IPS DF 6.9 (cell line): ENCODE data around the gene SPIN1.

Experiments used
- DNase-seq: peaks from one replicate; pipeline ENCODE4 v3.0.0-alpha.2; 2013; ENCODE audit warnings: low read depth, low spot score
- H3K27ac ChIP-seq: one replicate; pipeline ENCODE4 v1.5.1; 2013; ENCODE audit warnings: low read length, control low read depth
- H3K27me3 ChIP-seq: 2 replicates; pipeline ENCODE4 v1.6.1; 2013; ENCODE audit warnings: mild to moderate bottlenecking, low read length; ENCODE audit not compliant: control insufficient read depth, insufficient read depth
- H3K36me3 ChIP-seq: 2 replicates; pipeline ENCODE4 v1.6.1; 2013; ENCODE audit warnings: low read length; ENCODE audit not compliant: control insufficient read depth, insufficient read depth
- H3K4me1 ChIP-seq: 2 replicates; pipeline ENCODE4 v1.6.1; 2013; ENCODE audit warnings: low read length; ENCODE audit not compliant: control insufficient read depth, insufficient read depth
- H3K4me3 ChIP-seq: 2 replicates; pipeline ENCODE4 v1.5.1; 2013; ENCODE audit warnings: mild to moderate bottlenecking, low read length
- H3K9me3 ChIP-seq: 2 replicates; pipeline ENCODE4 v1.6.1; 2013; ENCODE audit warnings: low read length, inconsistent platforms; ENCODE audit not compliant: control insufficient read depth, insufficient read depth
- WGBS: extraction: QIAGEN DNeasy Blood & Tissue Kit; methylation state at CpG from one replicate; pipeline ENCODE4 v1.1.7; 2013; ENCODE audit warnings: mixed read lengths, missing lambda C conversion rate; ENCODE audit not compliant: insufficient read length, insufficient coverage; 5-methylcytosine and 5-hydroxymethylcytosine counted together

SPIN1 gene

DNA sequence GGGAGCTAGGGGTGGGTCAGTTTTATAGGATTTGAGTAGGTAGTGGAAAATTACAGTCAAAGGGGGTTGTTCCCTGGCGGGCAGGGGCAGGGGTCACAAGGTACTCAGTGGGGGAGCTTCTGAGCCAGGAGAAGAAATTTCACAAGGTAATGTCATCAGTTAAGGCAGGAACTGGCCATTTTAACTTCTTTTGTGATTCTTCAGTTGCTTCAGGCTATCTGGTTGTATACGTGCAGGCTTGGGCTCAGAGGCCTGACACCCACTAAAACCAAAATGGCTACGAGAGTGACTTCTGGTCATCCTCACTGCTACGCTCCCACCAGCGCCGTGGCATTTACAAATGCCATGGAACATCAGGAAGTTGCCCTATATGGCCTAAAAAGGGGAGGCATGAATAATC is 126.0 kb downstream of the SPIN1 start:
- Histone ChIP-seq H3K27me3 (no peaks in the 10 kb centered on the region), H3K27ac (no peak overlapping the region), H3K36me3 (no peaks in the 10 kb centered on the region), H3K4me3 (no peak overlapping the region), H3K9me3 (no peaks in the 10 kb centered on the region; the same call in 1 of the 2 replicates), H3K4me1 (no peaks in the 10 kb centered on the region; the same call in 1 of the 2 replicates)
- no peak for DNase-seq
- no CpG with 5 or more reads among the region's 6 CpGs for WGBS

DNA sequence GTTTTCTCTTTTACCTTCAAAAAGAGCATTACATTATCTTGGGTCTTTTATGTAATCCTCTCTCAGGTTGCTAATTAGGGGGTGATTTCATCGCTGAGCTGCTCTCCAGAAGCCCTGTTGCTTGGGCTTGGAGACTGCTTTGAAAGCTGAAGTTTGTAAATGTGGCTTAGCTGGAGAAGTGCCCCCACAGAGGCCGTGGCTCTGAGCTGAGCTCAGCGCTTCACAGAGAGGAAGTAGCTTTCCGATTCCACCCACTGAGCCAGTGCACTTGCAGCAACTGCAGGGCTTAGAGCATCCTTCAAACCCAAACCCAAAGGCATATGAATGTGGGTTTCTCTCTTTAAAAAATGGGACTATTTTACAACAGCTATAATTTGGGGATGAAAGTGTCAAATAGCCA is 133.1 kb downstream of the SPIN1 start:
- no peak overlapping the region for H3K27ac ChIP-seq

DNA sequence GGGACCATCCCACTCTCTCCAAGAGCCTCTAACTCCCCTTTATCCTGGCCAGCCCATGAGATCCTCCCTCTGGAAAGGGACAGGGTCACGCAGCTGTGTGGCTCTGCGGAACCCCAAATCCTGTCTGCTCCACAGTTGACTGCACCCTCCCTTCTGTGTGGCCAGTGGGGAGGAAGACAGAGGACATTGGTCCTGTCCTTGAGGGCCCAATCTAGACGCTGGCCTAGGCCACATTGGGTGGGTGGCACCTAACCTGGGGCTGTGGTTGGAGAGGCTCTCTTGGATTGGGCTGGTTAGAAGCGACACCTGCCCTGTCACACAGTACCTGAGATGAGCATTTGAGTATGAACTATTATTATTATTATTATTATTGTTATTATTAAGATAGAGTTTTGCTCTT is 134.1 kb downstream of the SPIN1 start:
- Histone ChIP-seq H3K27ac (no peak overlapping the region), H3K4me3 (no peak overlapping the region), H3K27me3 (no peaks in the 10 kb centered on the region), H3K36me3 (no peaks in the 10 kb centered on the region), H3K9me3 (no peaks in the 10 kb centered on the region), H3K4me1 (no peaks in the 10 kb centered on the region)
- WGBS, result no CpG with 5 or more reads among the region's 4 CpGs
- no peak for DNase-seq

More for the DNA sequence above, 133.1 kb downstream of the SPIN1 start:
- H3K4me3 ChIP-seq, result no peak overlapping the region
- WGBS, result no CpG with 5 or more reads among the region's 4 CpGs
- no peak for DNase-seq
- H3K36me3 ChIP-seq, result no peaks in the 10 kb centered on the region
- H3K4me1 ChIP-seq, result no peaks in the 10 kb centered on the region
- no peaks in the 10 kb centered on the region for H3K9me3 ChIP-seq
- H3K27me3 ChIP-seq, result no peaks in the 10 kb centered on the region

DNA sequence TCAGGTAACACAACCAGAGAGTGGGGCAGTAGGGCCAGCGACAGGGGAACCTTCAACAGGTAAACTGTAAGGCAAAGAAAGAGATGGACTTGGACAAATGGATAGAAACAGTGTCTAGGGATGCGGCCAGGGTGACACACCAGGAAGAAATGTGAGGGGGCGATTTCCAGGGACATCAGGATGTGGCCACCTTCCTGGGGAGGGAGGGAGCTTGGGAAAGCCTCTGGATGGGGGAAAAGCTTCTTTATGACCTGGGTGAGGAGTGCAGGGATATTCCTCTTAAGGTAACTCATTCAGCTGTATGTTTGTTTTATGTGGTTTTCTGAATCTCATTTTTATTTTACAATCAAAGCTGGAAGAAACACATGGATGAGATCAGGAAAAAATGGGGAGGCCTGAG is 134.8 kb downstream of the SPIN1 start:
- no peak overlapping the region for H3K27ac ChIP-seq
- no peaks in the 10 kb centered on the region for H3K9me3 ChIP-seq
- H3K4me1 ChIP-seq, result no peaks in the 10 kb centered on the region
- DNase-seq, result no peak
- H3K36me3 ChIP-seq, result no peaks in the 10 kb centered on the region
- no CpG with 5 or more reads among the region's 3 CpGs for WGBS
- H3K27me3 ChIP-seq, result no peaks in the 10 kb centered on the region
- H3K4me3 ChIP-seq, result no peak overlapping the region

DNA sequence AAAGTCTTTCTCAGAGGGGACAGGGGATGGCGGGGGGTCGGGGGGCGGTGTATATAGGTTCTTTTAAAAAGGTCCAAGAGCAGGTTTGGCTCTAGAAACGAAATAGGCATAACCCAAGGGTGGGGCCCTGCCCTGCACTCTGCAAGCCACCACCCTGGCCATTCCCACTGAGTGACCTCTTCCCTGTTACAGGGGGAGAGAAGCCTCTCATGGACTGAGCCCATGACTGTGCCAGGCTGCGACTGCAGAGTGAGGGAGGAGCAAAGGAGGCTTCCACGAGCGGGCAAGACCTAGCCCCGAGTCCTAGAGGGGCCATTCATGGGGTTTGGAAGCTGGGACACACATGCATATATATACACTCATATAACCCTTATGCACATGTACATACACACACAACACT is 136.7 kb downstream of the SPIN1 start:
- Histone ChIP-seq H3K4me3 (no peak overlapping the region), H3K4me1 (no peaks in the 10 kb centered on the region), H3K36me3 (no peaks in the 10 kb centered on the region), H3K9me3 (no peaks in the 10 kb centered on the region), H3K27ac (no peak overlapping the region), H3K27me3 (no peaks in the 10 kb centered on the region)
- no peak for DNase-seq
- WGBS, result no CpG with 5 or more reads among the region's 8 CpGs

DNA sequence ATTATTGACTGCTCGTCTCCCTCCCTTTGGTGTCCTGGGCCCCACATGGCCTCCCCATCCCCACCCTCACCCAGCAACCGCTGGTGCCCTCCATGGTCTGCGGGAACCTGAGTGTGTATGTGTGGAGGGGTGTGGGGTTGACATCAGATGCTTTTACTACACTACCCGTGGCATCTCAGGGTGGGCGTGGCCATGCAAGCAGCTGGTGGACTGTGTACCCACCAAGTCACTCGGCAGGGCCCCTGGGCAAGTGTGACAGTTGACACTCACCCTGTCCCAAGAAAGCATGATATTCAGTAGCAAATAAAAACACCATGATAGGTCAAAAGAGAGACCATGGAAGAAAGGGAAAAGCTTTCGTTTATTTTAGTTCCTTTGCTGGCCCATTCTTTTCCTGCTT is 139.4 kb downstream of the SPIN1 start:
- Histone ChIP-seq H3K4me3 (no peak overlapping the region), H3K36me3 (no peaks in the 10 kb centered on the region), H3K4me1 (no peaks in the 10 kb centered on the region), H3K9me3 (no peaks in the 10 kb centered on the region), H3K27ac (no peak overlapping the region), H3K27me3 (no peaks in the 10 kb centered on the region)
- no peak for DNase-seq
- no CpG with 5 or more reads among the region's 7 CpGs for WGBS
